Astrocyte (in vitro differentiated cells and primary cell): ENCODE data around the gene DHFR2. TPM values are rescaled to one million over a fixed set of nuclear protein-coding genes. Genes with fewer than 3 reads are reported as not detected.

Experiments
- DNase-seq: peaks from one replicate; pipeline ENCODE4 v3.0.0-alpha.2; 2010; ENCODE audit warnings: low read depth
- FAIRE-seq: peaks from 2 replicates; lab custom pipeline; 2011; peaks lifted over from hg19 to GRCh38; lab: Jason Lieb, UNC
- H2AFZ ChIP-seq: 2 replicates; pipeline ENCODE4 v1.6.0; 2012; ENCODE audit warnings: low read depth, low read length, inconsistent platforms
- H3K27ac ChIP-seq: 2 replicates; pipeline ENCODE4 v1.5.1; 2011; ENCODE audit warnings: low read depth, low read length, inconsistent platforms
- H3K27me3 ChIP-seq: 2 replicates; pipeline ENCODE4 v1.6.0; 2011; ENCODE audit warnings: low read length, inconsistent platforms; ENCODE audit not compliant: insufficient read depth
- H3K36me3 ChIP-seq: 2 replicates; pipeline ENCODE4 v1.5.1; 2011; ENCODE audit warnings: low read length, inconsistent platforms; ENCODE audit not compliant: insufficient read depth
- H3K4me1 ChIP-seq: 2 replicates; pipeline ENCODE4 v1.5.1; 2011; ENCODE audit warnings: low read length, inconsistent platforms; ENCODE audit not compliant: insufficient read depth
- H3K4me2 ChIP-seq: 2 replicates; pipeline ENCODE4 v1.6.0; 2012; ENCODE audit warnings: low read length, inconsistent platforms
- H3K4me3 ChIP-seq: 2 replicates; pipeline ENCODE4 v1.5.1; 2011; ENCODE audit warnings: low read depth, mild to moderate bottlenecking, low read length, inconsistent platforms; ENCODE audit not compliant: insufficient read depth
- H3K79me2 ChIP-seq: 2 replicates; pipeline ENCODE4 v1.6.0; 2012; ENCODE audit warnings: mild to moderate bottlenecking, low read length, inconsistent platforms; ENCODE audit not compliant: insufficient read depth
- H3K9ac ChIP-seq: 2 replicates; pipeline ENCODE4 v1.6.0; 2012; ENCODE audit warnings: mild to moderate bottlenecking, low read length, inconsistent platforms
- H3K9me3 ChIP-seq: 2 replicates; pipeline ENCODE4 v1.5.1; 2012; ENCODE audit warnings: low read depth, mild to moderate bottlenecking, low read length, inconsistent platforms; ENCODE audit not compliant: insufficient read depth
- H4K20me1 ChIP-seq: 2 replicates; pipeline ENCODE4 v1.6.0; 2012; ENCODE audit warnings: low read length, inconsistent platforms; ENCODE audit not compliant: insufficient read depth
- H3K27ac Mint-ChIP-seq: one replicate; pipeline ENCODE4 v1.8.0; 2021; ENCODE audit warnings: mild to moderate bottlenecking, mixed read lengths; ENCODE audit not compliant: unreplicated experiment
- H3K27me3 Mint-ChIP-seq: one replicate; pipeline ENCODE4 v1.8.0; 2021; ENCODE audit warnings: low read depth, mixed read lengths; ENCODE audit not compliant: unreplicated experiment
- H3K36me3 Mint-ChIP-seq: one replicate; pipeline ENCODE4 v1.8.0; 2021; ENCODE audit warnings: low read depth, mixed read lengths; ENCODE audit not compliant: unreplicated experiment
- H3K4me1 Mint-ChIP-seq: one replicate; pipeline ENCODE4 v1.8.0; 2021; ENCODE audit warnings: low read depth, mixed read lengths; ENCODE audit not compliant: unreplicated experiment
- H3K4me3 Mint-ChIP-seq: one replicate; pipeline ENCODE4 v1.8.0; 2021; ENCODE audit warnings: mild to moderate bottlenecking, moderate library complexity, mixed read lengths; ENCODE audit not compliant: unreplicated experiment
- H3K9me3 Mint-ChIP-seq: one replicate; pipeline ENCODE4 v1.8.0; 2021; ENCODE audit warnings: mild to moderate bottlenecking, mixed read lengths; ENCODE audit not compliant: unreplicated experiment
- EZH2 ChIP-seq: IDR thresholded peaks from 2 replicates; pipeline ENCODE4 v1.6.1; 2012; ENCODE audit warnings: mild to moderate bottlenecking, low read length, inconsistent platforms; ENCODE audit not compliant: insufficient read depth
- total RNA-seq: library from RNA; stranded (reverse); gene quantifications from 2 replicates; pipeline ENCODE4 v1.2.1, GENCODE V29; 2021
- TF ChIP-seq, protein P1 (sequence below): IDR thresholded peaks from 2 replicates; pipeline ENCODE4 v1.5.1; 2011; ENCODE audit warnings: low read depth, mild to moderate bottlenecking, inconsistent platforms, low read length, moderate library complexity; ENCODE audit not compliant: insufficient read depth

The DHFR2 gene
- total RNA-seq, 1 donor from 2014 or later: 3.4 TPM

DNA sequence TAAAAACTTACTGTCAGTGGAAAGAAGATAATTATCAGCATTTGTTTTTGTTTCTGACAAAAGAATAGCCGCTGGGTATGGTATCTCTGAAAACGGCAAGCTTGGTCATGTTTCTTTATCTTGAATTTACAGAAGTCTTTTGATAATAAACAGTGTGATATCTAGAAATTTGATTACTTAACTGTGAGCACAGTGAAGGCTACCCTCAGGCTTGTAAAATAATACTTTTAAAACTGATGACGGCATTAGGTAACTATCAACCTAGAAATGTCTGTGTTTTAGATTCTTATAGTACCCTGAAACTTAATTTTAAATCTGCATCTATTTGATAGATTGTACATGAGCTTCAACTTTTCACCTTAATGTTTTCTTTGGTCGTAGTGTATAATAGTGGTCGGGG, 43.6 kb upstream of the DHFR2 start:
- no peak overlapping the region for H3K4me2 ChIP-seq
- no peak overlapping the region for H2AFZ ChIP-seq
- no peaks in the 10 kb centered on the region for H3K79me2 ChIP-seq
- no peak overlapping the region for H3K4me3 Mint-ChIP-seq
- no peaks in the 10 kb centered on the region for H3K9me3 Mint-ChIP-seq
- no peaks in the 10 kb centered on the region for H3K27me3 Mint-ChIP-seq
- no peak overlapping the region for H3K4me3 ChIP-seq
- TF ChIP-seq, protein P1, sequence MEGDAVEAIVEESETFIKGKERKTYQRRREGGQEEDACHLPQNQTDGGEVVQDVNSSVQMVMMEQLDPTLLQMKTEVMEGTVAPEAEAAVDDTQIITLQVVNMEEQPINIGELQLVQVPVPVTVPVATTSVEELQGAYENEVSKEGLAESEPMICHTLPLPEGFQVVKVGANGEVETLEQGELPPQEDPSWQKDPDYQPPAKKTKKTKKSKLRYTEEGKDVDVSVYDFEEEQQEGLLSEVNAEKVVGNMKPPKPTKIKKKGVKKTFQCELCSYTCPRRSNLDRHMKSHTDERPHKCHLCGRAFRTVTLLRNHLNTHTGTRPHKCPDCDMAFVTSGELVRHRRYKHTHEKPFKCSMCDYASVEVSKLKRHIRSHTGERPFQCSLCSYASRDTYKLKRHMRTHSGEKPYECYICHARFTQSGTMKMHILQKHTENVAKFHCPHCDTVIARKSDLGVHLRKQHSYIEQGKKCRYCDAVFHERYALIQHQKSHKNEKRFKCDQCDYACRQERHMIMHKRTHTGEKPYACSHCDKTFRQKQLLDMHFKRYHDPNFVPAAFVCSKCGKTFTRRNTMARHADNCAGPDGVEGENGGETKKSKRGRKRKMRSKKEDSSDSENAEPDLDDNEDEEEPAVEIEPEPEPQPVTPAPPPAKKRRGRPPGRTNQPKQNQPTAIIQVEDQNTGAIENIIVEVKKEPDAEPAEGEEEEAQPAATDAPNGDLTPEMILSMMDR: no peak
- no peak for TF ChIP-seq EZH2
- no peak overlapping the region for H3K27ac ChIP-seq
- H4K20me1 ChIP-seq: no peaks in the 10 kb centered on the region
- no peaks in the 10 kb centered on the region for H3K4me1 ChIP-seq
- H3K36me3 ChIP-seq: no peaks in the 10 kb centered on the region
- H3K4me1 Mint-ChIP-seq: no peaks in the 10 kb centered on the region
- DNase-seq: no peak
- no peak overlapping the region for H3K27ac Mint-ChIP-seq
- H3K27me3 ChIP-seq: no peaks in the 10 kb centered on the region
- H3K9me3 ChIP-seq: no peaks in the 10 kb centered on the region
- H3K9ac ChIP-seq: no peak overlapping the region
- FAIRE-seq: no peak
- H3K36me3 Mint-ChIP-seq: no peaks in the 10 kb centered on the region

- no peak overlapping the region for H3K9ac ChIP-seq
- peak; percentile 81 for FAIRE-seq
- H3K4me2 ChIP-seq: no peak overlapping the region
- H3K4me1 ChIP-seq: no peaks in the 10 kb centered on the region
- H4K20me1 ChIP-seq: no peaks in the 10 kb centered on the region
- no peaks in the 10 kb centered on the region for H3K9me3 ChIP-seq
- no peak overlapping the region for H3K4me3 ChIP-seq
- H3K4me1 Mint-ChIP-seq: no peaks in the 10 kb centered on the region
- no peaks in the 10 kb centered on the region for H3K27me3 Mint-ChIP-seq
- no peaks in the 10 kb centered on the region for H3K27me3 ChIP-seq
- H2AFZ ChIP-seq: no peak overlapping the region
- H3K4me3 Mint-ChIP-seq: no peak overlapping the region
- no peaks in the 10 kb centered on the region for H3K36me3 Mint-ChIP-seq
- TF ChIP-seq, protein P1: no peak
- no peak for TF ChIP-seq EZH2
- no peak overlapping the region for H3K27ac ChIP-seq
- no peaks in the 10 kb centered on the region for H3K9me3 Mint-ChIP-seq
- H3K36me3 ChIP-seq: peaks cover 6% of the 10 kb centered on the region
- H3K79me2 ChIP-seq: no peaks in the 10 kb centered on the region
- no peak for DNase-seq
- no peak overlapping the region for H3K27ac Mint-ChIP-seq
Observed at GRCh38 chr3:94101860-94102259, 39.1 kb upstream of the DHFR2 start.

DNA sequence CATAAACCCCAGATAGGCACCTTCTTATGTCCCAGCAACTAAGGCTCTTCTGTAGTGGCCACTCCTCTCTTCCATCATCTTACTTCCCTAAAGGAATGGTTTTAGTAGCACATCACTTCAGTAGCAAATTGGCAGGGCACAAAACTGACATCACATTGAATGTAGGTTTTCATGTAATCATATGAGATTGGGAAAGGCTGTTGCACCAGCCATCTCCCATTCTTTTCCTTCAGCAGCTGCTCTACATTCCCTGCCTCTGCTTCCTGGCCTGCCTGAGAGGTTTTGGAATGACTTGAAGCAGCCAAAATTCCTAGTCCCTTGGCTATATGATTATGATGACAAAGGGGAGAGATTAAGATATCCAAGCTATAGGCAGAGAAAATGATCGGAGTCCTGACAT, 36.6 kb upstream of the DHFR2 start:
- no peak for TF ChIP-seq EZH2
- TF ChIP-seq, protein P1: no peak
- Mint-ChIP-seq H3K4me3 (no peak overlapping the region), H3K36me3 (no peaks in the 10 kb centered on the region), H3K9me3 (no peaks in the 10 kb centered on the region), H3K27ac (no peak overlapping the region), H3K4me1 (no peaks in the 10 kb centered on the region), H3K27me3 (no peaks in the 10 kb centered on the region)
- Histone ChIP-seq H3K9ac (no peak overlapping the region), H3K36me3 (peaks cover 6% of the 10 kb centered on the region), H4K20me1 (no peaks in the 10 kb centered on the region), H3K79me2 (no peaks in the 10 kb centered on the region), H3K27ac (no peak overlapping the region), H3K4me1 (no peaks in the 10 kb centered on the region), H2AFZ (no peak overlapping the region), H3K4me2 (no peak overlapping the region), H3K9me3 (no peaks in the 10 kb centered on the region), H3K4me3 (no peak overlapping the region), H3K27me3 (no peaks in the 10 kb centered on the region)
- DNase-seq (no peak), FAIRE-seq (no peak)
